OCI-LY3 (cell line): ENCODE results near the gene PDGFC.

Experiments
- H2AFZ ChIP-seq: fragments of 200-600, 300-600 bp; shearing (Covaris generic); 2 replicates; pipeline ENCODE4 v1.6.0; 2014; ENCODE audit warnings: antibody characterized with exemption, low read depth, low read length
- H3K27ac ChIP-seq: fragments of 200-600, 300-600 bp; sonication (generic); 2 replicates; pipeline ENCODE4 v1.5.1; 2014; ENCODE audit warnings: mild to moderate bottlenecking, low read length, moderate library complexity, mixed read lengths
- H3K27me3 ChIP-seq: fragments of 200-600, 300-600 bp; sonication (generic); 2 replicates; pipeline ENCODE4 v1.6.1; 2014; ENCODE audit warnings: low read depth, low read length, mixed read lengths
- H3K36me3 ChIP-seq: fragments of 200-600, 300-600 bp; sonication (generic); replicated peaks from 2 replicates; pipeline ENCODE3; 2014; ENCODE audit warnings: low read depth, low read length, mixed read lengths
- H3K4me1 ChIP-seq: fragments of 300-600, 200-600 bp; sonication (generic); 2 replicates; pipeline ENCODE4 v1.6.1; 2014; ENCODE audit warnings: low read length, mixed read lengths
- H3K4me2 ChIP-seq: fragments of 200-600, 300-600 bp; sonication (generic); 2 replicates; pipeline ENCODE4 v1.6.1; 2014; ENCODE audit warnings: low read length, mixed read lengths
- H3K4me3 ChIP-seq: fragments of 300-600, 200-600 bp; sonication (generic); 2 replicates; pipeline ENCODE4 v1.5.1; 2014; ENCODE audit warnings: antibody characterized with exemption, mild to moderate bottlenecking, low read length, moderate library complexity
- H3K79me2 ChIP-seq: fragments of 300-600, 200-600 bp; shearing (Covaris generic); 2 replicates; pipeline ENCODE4 v1.6.1; 2014; ENCODE audit warnings: mild to moderate bottlenecking, low read length, mixed read lengths
- H3K9ac ChIP-seq: fragments of 300-600, 200-600 bp; shearing (Covaris generic); 2 replicates; pipeline ENCODE4 v1.6.0; 2014; ENCODE audit warnings: mild to moderate bottlenecking, low read length, moderate library complexity
- H3K9me3 ChIP-seq: fragments of 200-600, 300-600 bp; shearing (Covaris generic); 2 replicates; pipeline ENCODE4 v1.6.1; 2014; ENCODE audit warnings: low read length, mixed read lengths; ENCODE audit not compliant: insufficient read depth
- H4K20me1 ChIP-seq: fragments of 200-600, 300-600 bp; sonication (generic); 2 replicates; pipeline ENCODE4 v1.6.1; 2016; ENCODE audit warnings: low read length, mixed read lengths; ENCODE audit not compliant: insufficient read depth
- EZH2phosphoT487 ChIP-seq: fragments of 200-600 bp; shearing (Covaris generic); IDR thresholded peaks from 2 replicates; pipeline ENCODE4 v1.6.1; 2018; ENCODE audit warnings: antibody characterized with exemption, mixed run types, low read depth
- TF ChIP-seq, protein P1 (sequence below): fragments of 200-600, 300-600 bp; sonication (generic); IDR thresholded peaks from 2 replicates; pipeline ENCODE4 v1.5.1; 2014; ENCODE audit warnings: antibody characterized with exemption, low read length, low read depth

The PDGFC gene

DNA sequence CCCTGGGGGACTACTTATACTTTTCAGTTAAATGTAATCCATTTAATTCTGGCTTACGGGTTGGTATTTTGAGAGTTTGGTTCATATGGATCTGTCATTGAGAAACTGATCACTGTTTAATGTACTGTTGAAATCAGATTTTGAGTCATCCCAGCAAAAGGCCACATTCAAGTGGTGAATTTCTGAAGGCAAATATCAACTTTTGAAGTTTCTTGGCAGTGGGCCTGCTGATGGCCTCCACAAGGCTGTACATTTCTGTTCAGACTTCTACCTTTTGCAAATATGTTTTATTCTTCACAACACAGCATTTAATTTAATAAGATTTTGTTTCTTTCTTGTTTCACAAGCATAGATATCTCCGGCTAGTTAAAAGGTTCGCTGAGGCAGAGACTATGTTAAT is 138.7 kb downstream of the PDGFC start:
- H2AFZ ChIP-seq: no peak overlapping the region
- no peak overlapping the region for H3K4me2 ChIP-seq
- no peaks in the 10 kb centered on the region for H3K36me3 ChIP-seq
- TF ChIP-seq, protein P1, sequence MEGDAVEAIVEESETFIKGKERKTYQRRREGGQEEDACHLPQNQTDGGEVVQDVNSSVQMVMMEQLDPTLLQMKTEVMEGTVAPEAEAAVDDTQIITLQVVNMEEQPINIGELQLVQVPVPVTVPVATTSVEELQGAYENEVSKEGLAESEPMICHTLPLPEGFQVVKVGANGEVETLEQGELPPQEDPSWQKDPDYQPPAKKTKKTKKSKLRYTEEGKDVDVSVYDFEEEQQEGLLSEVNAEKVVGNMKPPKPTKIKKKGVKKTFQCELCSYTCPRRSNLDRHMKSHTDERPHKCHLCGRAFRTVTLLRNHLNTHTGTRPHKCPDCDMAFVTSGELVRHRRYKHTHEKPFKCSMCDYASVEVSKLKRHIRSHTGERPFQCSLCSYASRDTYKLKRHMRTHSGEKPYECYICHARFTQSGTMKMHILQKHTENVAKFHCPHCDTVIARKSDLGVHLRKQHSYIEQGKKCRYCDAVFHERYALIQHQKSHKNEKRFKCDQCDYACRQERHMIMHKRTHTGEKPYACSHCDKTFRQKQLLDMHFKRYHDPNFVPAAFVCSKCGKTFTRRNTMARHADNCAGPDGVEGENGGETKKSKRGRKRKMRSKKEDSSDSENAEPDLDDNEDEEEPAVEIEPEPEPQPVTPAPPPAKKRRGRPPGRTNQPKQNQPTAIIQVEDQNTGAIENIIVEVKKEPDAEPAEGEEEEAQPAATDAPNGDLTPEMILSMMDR: no peak
- TF ChIP-seq EZH2phosphoT487: no peak
- no peaks in the 10 kb centered on the region for H3K79me2 ChIP-seq
- H3K4me1 ChIP-seq: no peaks in the 10 kb centered on the region
- no peak overlapping the region for H3K27ac ChIP-seq
- no peak overlapping the region for H3K4me3 ChIP-seq
- no peaks in the 10 kb centered on the region; the same call in 1 of the 2 replicates for H3K9me3 ChIP-seq
- no peaks in the 10 kb centered on the region for H3K27me3 ChIP-seq
- H3K9ac ChIP-seq: no peak overlapping the region
- H4K20me1 ChIP-seq: no peaks in the 10 kb centered on the region

DNA sequence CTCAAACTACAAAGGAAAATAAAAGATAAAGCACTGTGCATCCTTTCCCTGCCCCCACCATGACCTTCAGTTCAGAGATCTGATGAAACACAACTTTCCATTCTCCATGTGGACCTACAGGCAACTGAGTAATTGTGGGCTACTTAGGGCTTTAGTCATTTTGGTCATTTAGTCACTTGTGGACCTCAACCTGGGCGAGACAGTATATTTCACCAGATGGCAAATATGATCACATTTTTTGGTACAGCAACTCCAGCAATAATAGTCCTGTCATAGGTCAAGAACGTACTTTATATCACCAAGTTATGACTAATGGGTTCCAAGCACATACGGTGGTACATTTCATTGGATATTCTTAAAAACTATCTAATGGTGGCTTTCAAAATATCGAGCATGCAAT is 141.2 kb downstream of the PDGFC start:
- H3K4me3 ChIP-seq: no peak overlapping the region
- no peaks in the 10 kb centered on the region for H3K9me3 ChIP-seq
- no peaks in the 10 kb centered on the region for H4K20me1 ChIP-seq
- no peaks in the 10 kb centered on the region for H3K4me1 ChIP-seq
- H3K27ac ChIP-seq: no peak overlapping the region
- no peaks in the 10 kb centered on the region for H3K79me2 ChIP-seq
- no peak overlapping the region for H3K9ac ChIP-seq
- H2AFZ ChIP-seq: no peak overlapping the region
- no peak overlapping the region for H3K4me2 ChIP-seq
- H3K36me3 ChIP-seq: no peaks in the 10 kb centered on the region
- TF ChIP-seq EZH2phosphoT487: no peak
- TF ChIP-seq, protein P1: no peak
- no peaks in the 10 kb centered on the region for H3K27me3 ChIP-seq

DNA sequence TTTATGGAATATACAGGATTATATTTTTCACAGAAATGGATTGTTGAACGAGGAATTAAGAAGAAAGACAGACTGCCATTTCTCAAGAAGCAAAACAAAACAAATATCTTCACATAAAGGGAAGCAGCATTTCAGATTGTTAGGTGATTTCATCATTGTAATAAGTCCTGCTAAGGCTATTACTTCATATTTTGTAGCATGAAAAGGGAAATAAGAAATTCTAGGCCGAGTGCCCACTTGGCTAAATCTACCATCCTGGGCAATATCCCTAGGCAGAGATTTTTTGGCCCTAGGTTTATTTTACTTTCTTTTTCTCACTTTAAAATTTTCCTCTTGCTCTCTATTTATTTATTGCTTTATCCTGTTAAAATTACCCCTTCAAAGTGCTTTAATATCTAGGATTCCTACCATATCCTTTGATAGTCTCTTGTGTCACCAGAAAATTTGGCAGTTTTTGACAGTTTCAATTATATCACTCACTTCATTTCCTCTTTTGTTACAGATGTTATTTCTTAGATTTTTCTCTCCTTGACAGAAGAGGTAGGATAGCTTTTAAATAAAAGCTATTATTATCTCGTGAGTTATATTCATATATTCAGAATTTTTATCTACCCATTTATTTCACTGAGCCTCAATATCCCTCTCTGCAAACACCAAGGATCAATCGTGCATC is 142.3 kb downstream of the PDGFC start:
- H3K27me3 ChIP-seq: no peaks in the 10 kb centered on the region
- no peak for TF ChIP-seq EZH2phosphoT487
- TF ChIP-seq, protein P1: no peak
- H2AFZ ChIP-seq: peak overlapping the region; percentile 35
- no peaks in the 10 kb centered on the region for H3K36me3 ChIP-seq
- no peak overlapping the region for H3K4me2 ChIP-seq
- H3K79me2 ChIP-seq: no peaks in the 10 kb centered on the region
- H3K4me1 ChIP-seq: no peaks in the 10 kb centered on the region
- H3K4me3 ChIP-seq: no peak overlapping the region
- H3K9me3 ChIP-seq: no peaks in the 10 kb centered on the region
- H3K27ac ChIP-seq: no peak overlapping the region
- H3K9ac ChIP-seq: no peak overlapping the region
- no peaks in the 10 kb centered on the region for H4K20me1 ChIP-seq

DNA sequence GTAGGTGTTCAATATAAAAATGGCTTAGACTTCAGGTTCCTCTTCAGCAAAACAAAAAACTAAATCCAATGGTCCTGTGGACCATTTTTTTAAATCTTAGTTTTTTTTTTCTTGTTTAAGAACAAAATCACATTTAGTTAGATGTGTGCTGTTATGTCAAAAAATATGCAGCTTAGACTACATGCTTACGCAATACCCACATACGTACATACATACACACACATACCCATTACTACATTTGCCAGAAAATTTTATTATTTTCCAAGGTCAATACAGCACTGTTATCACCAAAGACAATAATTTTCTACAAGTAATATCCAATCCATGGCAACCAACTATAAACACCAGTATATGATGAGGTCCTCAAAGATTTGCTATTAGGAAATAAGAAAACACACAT is 144.1 kb downstream of the PDGFC start:
- Histone ChIP-seq H3K9me3 (no peaks in the 10 kb centered on the region), H3K4me3 (no peak overlapping the region), H3K9ac (no peak overlapping the region), H3K27me3 (no peaks in the 10 kb centered on the region), H3K36me3 (no peaks in the 10 kb centered on the region), H4K20me1 (no peaks in the 10 kb centered on the region), H2AFZ (no peak overlapping the region), H3K4me1 (no peaks in the 10 kb centered on the region), H3K4me2 (no peak overlapping the region), H3K79me2 (no peaks in the 10 kb centered on the region), H3K27ac (no peak overlapping the region)
- TF ChIP-seq EZH2phosphoT487: no peak
- TF ChIP-seq, protein P1: no peak
